Activated CD8-positive, alpha-beta memory T cell treated with anti-CD3 and anti-CD28 coated beads, Interleukin-2, amount 50 U/mL, for 1 hour (primary cell): ENCODE data around the gene PPP1R9B.
A peak's percentile ranks its signal among the peaks of the same experiment; 100 is the strongest.

Experiments used
- DNase-seq: peaks from one replicate; pipeline ENCODE4 v3.0.0-alpha.2; 2020; ENCODE audit errors: extremely low read depth

Gene PPP1R9B, protein sequence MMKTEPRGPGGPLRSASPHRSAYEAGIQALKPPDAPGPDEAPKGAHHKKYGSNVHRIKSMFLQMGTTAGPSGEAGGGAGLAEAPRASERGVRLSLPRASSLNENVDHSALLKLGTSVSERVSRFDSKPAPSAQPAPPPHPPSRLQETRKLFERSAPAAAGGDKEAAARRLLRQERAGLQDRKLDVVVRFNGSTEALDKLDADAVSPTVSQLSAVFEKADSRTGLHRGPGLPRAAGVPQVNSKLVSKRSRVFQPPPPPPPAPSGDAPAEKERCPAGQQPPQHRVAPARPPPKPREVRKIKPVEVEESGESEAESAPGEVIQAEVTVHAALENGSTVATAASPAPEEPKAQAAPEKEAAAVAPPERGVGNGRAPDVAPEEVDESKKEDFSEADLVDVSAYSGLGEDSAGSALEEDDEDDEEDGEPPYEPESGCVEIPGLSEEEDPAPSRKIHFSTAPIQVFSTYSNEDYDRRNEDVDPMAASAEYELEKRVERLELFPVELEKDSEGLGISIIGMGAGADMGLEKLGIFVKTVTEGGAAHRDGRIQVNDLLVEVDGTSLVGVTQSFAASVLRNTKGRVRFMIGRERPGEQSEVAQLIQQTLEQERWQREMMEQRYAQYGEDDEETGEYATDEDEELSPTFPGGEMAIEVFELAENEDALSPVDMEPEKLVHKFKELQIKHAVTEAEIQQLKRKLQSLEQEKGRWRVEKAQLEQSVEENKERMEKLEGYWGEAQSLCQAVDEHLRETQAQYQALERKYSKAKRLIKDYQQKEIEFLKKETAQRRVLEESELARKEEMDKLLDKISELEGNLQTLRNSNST

DNA sequence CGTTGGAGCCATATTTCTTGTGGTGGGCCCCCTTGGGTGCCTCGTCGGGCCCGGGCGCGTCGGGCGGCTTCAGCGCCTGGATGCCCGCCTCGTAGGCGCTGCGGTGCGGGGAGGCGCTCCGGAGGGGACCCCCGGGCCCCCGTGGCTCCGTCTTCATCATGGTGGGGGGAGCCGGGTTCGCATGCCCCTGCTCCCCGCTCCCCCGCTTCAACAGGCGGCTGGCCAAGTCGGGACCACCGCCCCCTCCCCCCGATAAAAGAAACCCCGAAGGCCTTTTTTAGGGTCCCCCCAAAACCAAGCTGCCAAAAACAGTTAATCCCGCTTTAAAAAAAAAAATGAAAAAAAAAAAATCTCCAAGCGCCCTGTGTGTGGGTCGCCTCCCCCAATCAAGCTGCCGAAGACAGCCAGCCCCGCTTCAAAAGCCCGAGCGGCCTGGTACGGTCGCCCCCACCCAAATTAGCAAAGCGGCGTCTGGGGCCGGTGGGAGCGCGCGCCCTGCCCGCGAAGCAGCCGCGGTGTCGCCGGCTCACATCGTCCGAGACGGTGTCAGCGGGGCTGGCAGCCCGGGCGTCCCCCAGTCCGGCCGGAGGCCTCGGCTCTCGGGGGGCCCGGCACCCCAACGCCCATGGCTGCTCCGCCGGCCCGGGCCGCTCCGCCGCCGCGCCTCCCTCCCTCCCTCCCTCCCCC, at the start of gene PPP1R9B:
Gene PPP1R9B, minus strand, starts transcription at position 324 of the 687 bp plus-strand sequence. Its CDS starts 164 bp downstream, at position 160.
- DNase-seq = no peak

DNA sequence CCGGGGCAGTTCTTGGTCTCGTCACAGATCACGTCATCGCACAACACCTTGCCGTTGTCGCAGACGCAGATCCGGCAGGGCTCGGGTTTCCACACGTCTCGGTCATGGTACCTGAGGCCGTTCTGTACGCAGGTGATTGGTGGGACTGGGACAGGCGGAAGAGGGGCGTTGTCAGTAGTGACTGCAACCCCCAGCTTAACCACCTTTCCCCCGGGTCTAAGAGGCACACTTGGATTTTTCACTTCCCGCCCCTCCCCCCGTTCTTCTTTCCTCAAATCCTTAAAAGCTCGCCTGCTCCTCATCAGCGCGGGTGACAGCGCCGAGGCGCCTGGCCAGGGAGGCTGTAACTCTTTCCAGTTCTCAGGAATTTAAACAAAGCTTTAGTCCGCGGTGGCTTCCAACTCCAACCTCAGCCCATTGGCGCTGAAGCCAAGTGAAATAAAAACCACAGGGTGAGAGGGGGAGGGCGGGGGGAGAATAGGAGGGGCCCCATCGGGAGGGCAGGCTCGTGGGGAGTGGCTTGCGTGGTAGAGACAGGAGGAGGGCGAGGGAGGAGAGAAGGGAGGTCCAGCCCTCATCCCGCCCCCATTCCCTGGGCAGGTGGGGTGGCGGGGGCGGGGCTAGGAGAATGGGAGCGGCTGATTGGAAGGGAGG, 49.5 kb upstream of the PPP1R9B start:
- peak; percentile 75 for DNase-seq

DNA sequence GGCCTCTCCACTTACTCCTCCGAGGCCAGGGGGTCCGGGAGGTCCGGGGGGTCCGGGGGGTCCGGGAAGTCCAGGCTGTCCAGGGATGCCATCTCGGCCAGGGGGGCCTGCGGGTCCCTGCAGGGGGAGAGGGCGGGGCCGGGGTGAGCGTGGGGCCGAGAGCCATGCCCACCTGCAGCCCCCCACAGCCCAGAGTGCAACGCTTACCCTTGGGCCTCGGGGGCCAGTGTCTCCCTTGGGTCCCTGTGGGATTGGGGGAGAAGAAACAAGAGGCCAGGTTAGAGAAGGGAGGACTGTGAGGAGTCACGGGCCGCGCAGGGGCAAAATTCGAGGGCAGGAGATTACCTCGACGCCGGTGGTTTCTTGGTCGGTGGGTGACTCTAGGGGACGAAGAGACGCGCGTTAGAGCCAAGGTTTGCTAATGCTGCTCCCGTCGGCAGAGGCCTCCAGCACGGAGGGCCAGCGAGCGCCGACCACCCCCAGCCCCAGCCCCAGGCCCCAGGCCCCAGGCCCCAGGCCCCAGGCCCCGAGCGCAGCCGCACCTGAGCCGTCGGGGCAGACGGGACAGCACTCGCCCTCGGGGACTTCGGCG, 48.8 kb upstream of the PPP1R9B start:
- no peak for DNase-seq

DNA sequence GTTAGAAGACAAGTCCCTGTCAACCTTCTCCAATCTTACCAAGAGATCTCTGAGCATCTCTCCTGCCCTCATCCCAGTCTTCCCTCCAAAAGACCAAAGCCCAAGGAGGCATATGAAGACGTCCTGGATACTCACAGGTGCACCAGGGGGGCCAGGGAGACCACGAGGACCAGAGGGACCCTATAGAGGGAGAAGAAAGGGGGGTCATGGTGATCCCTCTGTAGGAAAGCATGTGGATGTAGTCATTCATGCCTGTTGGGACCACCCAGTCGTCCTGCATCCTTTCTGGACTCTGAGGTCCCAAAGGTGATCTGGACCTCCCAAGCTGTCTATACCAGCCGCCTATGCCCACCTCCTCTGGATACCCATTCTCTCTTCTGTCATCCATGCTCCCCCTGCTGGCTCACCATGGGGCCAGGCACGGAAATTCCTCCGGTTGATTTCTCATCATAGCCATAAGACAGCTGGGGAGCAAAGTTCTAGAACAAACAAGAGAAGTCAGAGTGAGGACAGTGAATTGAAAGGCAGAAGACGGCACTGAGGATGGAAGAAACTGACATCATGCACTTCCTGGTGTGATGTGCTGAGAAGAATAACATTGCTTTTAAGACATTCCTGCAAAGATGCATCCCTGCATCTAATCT, 47.7 kb upstream of the PPP1R9B start:
- DNase-seq = peak; percentile 20

DNA sequence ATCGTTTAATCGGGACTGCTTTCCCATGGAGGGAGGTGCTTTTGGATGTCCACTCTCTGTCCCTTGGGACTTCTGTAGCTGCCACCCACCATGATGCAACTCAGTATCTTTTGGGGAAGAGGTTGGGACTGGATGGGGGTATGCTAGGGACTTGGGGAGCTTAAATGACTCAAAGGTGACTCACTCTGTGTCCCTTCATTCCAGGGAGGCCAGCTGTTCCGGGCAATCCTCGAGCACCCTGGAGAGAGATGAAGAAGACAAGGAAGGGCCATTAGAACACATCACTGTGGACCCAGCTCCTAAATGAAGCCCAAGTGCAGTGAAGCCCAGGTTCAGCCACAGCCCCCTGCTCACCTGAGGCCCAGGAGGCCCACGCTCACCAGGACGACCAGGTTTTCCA, 46.3 kb upstream of the PPP1R9B start:
- DNase-seq = no peak

DNA sequence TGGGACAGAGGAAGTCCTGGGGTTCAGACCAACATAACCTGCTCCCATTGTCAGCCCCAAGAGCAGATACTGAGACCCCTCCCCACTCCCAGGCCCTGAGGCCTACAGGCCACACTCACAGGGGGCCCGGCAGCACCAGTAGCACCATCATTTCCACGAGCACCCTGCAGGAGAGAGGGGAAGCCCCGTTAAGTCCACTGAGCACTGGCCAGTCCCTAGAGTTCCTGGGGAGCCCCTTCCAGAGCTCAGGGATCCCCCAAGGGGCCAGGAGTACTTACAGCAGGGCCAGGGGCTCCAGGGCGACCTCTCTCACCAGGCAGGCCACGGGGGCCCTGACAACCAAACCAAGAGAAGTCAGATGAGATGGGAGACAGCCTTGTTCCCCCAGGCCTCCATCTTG, 45.6 kb upstream of the PPP1R9B start:
- DNase-seq = no peak

DNA sequence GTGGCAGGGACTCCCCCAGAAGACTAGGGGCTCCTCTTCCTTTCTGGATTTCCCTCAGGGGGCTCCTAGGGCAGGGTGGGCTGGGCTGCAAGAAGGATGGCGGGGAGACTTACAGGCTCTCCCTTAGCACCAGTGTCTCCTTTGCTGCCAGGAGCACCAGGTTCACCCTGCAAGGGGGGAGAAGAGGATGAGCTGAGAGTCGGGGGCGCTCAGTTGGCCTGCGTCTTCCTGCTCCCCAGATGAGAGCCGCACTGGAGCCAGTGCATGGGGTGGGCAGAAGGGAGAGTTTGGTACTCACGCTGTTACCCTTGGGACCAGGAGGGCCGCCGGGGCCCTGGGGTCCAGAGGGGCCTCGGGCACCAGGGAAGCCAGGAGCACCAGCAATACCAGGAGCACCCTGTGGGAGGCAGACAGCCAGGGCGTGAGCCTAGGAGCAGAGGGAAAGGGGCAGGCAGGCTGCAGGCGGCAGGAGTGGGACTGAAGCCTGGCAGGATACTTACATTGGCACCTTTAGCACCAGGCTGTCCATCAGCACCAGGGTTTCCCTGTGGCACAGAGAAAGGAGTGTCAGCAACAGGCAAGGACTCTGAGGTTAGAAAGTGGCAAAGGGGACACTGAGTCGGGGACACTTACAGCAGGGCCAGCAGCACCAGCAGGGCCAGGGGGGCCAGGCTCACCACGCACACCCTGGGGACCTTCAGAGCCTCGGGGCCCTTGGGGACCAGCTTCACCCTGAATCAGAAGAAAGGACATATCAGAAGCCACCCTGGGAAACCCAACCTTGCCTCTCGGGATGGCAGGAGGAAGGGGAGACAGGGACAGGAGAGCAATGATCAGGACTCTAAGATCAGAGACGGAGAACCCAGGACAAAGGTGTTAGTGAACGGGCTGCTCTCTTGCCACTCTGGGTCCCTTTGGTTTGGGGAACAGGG, 44.7 kb upstream of the PPP1R9B start:
- no peak for DNase-seq

DNA sequence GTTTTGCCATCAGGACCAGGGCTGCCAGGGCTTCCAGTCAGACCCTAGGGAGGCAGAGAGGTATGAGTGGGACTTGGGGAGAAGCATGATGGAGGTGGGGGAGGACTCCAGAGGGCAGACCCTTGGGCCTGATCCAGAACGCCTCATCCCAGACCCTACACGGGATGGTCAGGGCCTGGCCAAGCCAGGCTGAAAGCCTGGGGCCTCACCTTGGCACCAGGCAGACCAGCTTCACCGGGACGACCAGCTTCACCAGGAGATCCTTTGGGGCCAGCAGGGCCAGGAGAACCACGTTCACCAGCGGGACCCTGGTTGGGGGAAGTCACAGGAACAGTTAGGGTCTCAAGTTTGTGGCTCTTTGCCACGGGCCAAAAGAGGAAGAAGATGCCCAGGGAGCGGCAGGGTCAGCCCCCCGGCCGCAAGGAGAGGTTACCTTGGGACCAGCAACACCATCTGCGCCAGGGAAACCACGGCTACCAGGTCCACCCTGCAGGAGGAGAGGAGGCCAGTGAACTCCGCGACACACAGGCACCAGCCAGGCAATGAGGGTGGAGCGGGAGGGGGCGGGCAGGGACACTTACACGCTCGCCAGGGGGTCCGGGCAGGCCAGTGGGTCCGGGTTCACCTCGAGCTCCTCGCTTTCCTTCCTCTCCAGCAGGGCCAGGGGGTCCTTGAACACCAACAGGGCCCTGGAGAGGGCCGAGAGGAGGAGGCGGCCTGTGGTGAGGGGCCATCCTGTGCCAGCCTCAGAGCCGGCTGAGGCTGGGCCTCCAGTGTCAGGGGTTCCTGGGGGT, 43.9 kb upstream of the PPP1R9B start:
- DNase-seq = no peak

DNA sequence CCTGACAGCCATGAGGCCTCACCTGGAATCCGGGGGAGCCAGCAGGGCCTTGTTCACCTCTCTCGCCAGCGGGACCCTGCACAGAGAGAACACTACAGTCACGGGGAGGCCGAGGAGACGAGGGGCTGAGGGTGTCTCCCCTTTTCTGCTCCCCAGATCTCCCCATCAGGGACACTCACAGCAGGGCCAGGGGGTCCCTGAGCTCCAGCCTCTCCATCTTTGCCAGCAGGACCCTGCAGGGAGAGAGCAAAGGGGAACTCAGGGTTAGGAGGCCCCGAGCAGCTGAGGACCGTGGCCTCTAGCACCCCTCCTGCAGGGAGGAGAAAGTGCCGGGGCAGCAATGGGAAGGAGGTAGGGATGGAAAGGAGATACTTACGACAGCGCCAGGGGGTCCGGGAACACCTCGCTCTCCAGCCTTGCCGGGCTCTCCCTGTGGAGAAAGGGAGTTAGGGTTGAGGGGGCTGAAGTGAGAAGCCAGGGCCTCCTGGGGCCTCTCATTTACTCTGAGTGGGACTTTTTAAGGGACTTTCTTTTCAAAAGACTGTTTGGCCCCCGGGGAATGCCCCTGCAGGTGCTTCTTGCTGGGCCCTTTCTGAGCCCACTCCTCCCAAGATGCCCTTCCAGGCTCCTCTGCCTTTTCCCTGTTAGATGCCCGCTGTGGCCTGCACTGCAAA, 42.3 kb upstream of the PPP1R9B start:
- no peak for DNase-seq

DNA sequence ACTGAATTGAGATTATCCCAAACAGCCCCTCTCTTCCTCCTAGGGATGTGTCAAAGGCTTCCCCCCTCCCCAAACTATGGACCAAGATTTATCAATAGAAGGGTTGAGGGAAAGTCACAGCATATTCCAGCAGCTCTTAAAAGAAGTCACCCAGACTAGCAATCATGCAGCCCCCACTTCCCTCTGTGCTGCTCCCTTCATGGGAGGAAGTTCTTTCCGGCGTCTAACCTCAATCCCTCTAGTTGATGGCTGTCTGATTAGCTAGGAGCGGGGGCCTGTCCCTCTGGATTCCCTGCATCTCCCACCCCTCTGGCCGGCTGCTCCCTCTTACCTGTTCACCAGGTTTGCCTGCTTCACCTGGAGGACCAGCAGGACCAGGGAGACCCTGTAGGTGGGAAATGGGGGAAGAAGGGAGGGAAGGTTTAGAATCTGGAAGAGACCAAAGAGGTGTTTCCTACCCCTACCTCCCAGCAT, 41.7 kb upstream of the PPP1R9B start:
- no peak for DNase-seq

DNA sequence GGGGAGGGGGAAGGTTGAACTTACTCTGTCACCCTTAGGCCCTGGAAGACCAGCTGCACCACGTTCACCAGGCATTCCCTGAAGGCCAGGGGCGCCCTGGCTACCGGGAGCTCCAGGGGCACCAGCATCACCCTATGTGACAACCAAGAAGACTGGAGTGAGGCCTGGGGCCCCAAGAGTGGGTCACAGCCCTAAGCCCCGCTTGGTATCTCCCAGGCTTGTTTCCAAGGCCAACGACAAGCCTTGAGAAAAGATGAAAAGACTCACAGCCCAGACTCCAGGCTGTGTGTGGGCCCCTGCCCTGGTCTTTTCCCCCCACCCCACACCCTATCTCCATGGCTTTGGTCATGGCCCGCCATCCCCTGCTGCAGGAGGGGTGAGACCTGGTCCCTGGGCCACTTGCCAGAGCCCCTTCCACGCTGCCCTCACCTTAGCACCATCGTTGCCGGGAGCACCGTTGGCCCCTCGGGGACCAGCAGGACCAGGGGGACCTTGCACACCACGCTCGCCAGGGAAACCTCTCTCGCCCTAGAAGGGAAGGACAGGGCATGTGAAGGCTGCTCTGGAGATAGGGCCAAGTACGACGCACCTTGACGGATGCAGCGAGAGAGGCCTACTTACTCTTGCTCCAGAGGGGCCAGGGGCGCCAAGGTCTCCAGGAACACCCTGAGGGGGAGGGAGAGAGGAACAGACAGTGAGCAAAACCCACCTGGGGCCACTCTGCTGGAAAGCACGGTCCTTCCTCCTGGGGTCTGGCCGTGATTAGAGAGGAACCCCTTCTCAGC, 41.1 kb upstream of the PPP1R9B start:
- DNase-seq = no peak

DNA sequence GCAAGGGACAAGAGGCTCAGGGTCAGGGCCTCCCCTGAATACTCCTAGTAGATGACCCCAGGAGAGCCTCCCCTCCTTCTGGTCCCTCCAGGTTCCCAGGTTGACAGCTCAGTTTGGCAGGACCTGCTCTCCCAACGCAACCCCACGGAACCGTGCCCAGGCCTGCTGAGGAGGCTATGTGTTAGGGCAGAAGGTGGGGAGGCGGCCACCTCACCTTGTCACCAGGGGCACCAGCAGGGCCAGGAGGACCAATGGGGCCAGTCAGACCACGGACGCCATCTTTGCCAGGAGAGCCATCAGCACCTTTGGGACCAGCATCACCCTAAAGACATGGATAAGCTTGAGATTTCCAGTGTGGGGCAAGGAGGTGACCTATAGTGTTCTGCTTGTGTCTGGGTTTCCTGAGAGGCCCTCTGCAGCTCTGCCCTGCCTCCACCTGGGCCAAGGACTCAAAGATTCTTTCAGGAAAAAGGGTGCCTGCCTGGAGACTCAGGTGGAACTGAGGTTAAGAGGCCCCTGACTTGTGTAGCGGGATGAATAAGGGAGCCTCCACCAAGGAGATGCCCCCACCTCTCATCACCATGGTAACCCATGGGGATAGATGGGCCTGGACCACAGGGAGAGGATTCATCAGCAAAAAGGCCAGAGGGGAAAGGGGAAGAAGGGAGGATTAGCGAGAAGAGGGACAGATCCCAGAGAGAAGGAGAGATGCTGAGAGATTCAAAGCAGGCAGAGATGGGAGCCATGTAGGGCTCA, 40.3 kb upstream of the PPP1R9B start:
- DNase-seq = no peak

DNA sequence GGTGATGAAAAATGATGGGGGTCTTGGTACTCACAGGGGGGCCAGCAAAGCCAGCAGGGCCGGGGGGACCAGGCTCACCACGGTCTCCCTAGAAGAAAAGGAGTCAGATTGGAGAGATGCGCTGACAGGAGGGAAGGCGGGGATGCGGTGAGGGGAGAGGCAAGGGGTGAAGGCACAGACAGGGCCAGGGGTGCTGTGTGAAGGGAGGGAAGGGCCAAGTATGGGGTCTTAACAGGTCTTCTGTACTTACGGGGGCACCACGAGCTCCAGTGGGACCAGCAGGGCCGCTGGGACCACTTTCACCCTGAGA, 39.8 kb upstream of the PPP1R9B start:
- no peak for DNase-seq

DNA sequence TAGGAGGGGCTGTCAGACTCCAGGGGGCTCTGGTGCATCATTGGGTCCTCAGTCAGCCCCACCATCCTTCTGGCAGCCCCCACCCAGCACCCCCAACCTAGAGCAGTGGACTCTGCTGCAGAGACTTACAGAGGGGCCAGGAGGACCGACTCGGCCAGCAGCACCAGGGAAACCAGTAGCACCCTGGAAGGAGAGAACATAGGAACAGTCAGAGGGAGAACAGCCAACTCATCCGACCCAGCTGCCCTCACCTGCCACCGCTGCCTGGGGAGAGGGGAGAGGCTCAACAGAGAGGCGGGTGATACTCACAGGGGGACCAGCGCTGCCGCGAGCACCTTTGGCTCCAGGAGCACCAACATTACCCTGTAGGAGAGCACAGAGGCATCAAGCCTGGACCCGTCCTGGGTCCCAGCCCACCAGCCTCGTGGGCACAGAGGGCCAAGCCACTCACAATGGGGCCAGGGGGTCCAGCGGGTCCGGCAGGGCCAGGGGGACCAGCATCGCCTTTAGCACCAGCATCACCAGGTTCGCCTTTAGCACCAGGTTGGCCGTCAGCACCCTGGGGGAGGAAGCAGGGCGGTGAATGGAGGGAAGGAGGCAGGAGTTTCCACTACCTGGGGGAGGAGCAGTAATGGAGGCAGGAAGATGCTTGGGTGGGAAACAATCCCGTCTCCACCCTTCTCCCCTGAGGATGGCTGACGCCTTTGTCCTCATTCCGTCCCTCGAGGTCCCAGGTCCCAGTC, 39.2 kb upstream of the PPP1R9B start:
- DNase-seq = no peak

DNA sequence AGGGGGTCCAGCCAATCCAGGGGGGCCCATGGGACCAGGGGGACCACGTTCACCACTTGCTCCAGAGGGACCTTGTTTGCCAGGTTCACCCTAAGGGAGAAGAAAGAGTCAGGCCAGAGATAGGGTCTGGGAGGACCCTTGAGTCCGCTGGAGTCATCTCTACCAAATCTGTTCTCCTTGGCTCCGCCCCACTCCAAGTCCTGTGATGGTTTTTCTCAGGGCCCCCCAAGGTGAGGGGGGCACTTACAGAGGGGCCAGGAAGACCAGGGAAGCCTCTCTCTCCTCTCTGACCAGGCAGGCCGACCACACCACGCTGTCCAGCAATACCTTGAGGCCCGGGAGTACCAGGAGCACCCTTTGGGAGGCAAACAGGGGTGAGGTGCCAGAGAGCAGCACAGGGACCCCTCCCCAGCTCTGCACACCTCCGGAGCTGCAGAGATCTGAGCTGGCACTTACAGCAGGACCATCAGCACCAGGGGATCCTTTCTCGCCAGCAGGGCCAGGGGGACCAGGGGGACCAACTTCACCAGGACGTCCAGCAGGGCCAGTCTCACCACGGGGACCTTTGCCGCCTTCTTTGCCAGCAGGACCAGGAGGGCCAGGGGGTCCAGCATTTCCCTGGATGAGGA, 38.6 kb upstream of the PPP1R9B start:
- DNase-seq = no peak

DNA sequence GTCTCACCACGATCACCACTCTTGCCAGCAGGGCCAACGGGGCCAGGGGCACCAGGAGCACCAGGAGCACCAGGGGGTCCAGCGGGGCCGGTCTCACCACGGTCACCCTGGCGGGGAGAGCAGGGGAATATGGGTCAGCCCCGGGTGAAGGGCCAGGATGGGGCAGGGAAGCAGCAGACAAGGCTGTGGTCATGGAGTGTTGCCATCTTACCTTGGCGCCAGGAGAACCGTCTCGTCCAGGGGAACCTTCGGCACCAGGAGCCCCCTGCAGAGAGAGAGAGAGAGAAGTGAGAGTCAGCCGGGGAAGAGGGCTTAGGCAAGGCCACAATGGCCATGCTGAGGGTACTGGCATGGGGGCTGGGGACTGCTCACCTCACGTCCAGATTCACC, 38.0 kb upstream of the PPP1R9B start:
- no peak for DNase-seq
